Measurements from ENCODE around the gene EIF1AX. TPM values are rescaled to one million over a fixed set of nuclear protein-coding genes. Genes with fewer than 3 reads are reported as not detected.

EIF1AX gene
- total and polyA plus RNA-seq, 10 donors = 23.0 to 75.9 (median 37.2) TPM

- no peaks in the 10 kb centered on the region for H3K27me3 ChIP-seq (replicated peaks in 1 of 7)
- H3K9me3 ChIP-seq = no peaks in the 10 kb centered on the region
- peak overlapping the region; percentile 18 to 96 (median 68) for H3K4me3 ChIP-seq
- no peak for TF ChIP-seq CTCF (IDR thresholded peaks at IDR 0.05 in 8 of 11, conservative IDR thresholded peaks at IDR 0.05 in 3 of 11)
- TF ChIP-seq POLR2A (IDR thresholded peaks at IDR 0.05) = no peak
- TF ChIP-seq POLR2AphosphoS5 (IDR thresholded peaks at IDR 0.05) = no peak
- H3K4me1 ChIP-seq = peaks cover 19 to 29% (median 24%) of the 10 kb centered on the region in 6 donors
- no peak overlapping the region for H3K27ac ChIP-seq
- intact Hi-C loops (cut with DNase I; ENCODE audit: low total_unique reads) = no loop called here
- WGBS, 5 donors = 66 to 82% (median 80%) methylated on average over 2 of the region's 2 CpGs
- DNase-seq = no peak
- peaks cover 0 to 41% (median 28%) of the 10 kb centered on the region in 6 donors for H3K36me3 ChIP-seq
Observed at GRCh38 chrX:20139966-20140365, 1.7 kb downstream of the EIF1AX start.

GRCh38 chrX:20135944-20136343 is 5.7 kb downstream of the EIF1AX start:
- peaks cover 0 to 81% (median 67%) of the 10 kb centered on the region in 6 donors for H3K36me3 ChIP-seq
- no peak for TF ChIP-seq POLR2AphosphoS5 (IDR thresholded peaks at IDR 0.05)
- no peak for TF ChIP-seq CTCF (IDR thresholded peaks at IDR 0.05 in 8 of 11, conservative IDR thresholded peaks at IDR 0.05 in 3 of 11)
- TF ChIP-seq POLR2A (IDR thresholded peaks at IDR 0.05) = no peak
- H3K4me1 ChIP-seq = peaks cover 19 to 36% (median 23%) of the 10 kb centered on the region in 6 donors
- intact Hi-C loops (cut with DNase I; ENCODE audit: low total_unique reads) = no loop called here
- 56 to 92% (median 90%) methylated on average over 5 of the region's 5 CpGs for WGBS, 5 donors
- no peaks in the 10 kb centered on the region for H3K27me3 ChIP-seq (replicated peaks in 1 of 7)
- no peaks in the 10 kb centered on the region for H3K9me3 ChIP-seq
- no peak overlapping the region for H3K27ac ChIP-seq
- no peak overlapping the region for H3K4me3 ChIP-seq
- no peak for DNase-seq

- H3K4me1 ChIP-seq = peaks cover 0 to 12% (median 2%) of the 10 kb centered on the region in 6 donors
- no peak overlapping the region for H3K4me3 ChIP-seq
- peaks cover 0 to 96% (median 81%) of the 10 kb centered on the region in 6 donors for H3K36me3 ChIP-seq
- intact Hi-C loops (cut with DNase I; ENCODE audit: low total_unique reads) = no loop called here
- DNase-seq = no peak
- H3K27me3 ChIP-seq (replicated peaks in 1 of 7) = no peaks in the 10 kb centered on the region
- no peak for TF ChIP-seq POLR2AphosphoS5 (IDR thresholded peaks at IDR 0.05)
- 61 to 94% (median 87%) methylated on average over 1 of the region's 1 CpG for WGBS, 5 donors
- H3K27ac ChIP-seq = no peak overlapping the region
- H3K9me3 ChIP-seq = no peaks in the 10 kb centered on the region
Observed at GRCh38 chrX:20132666-20133065, 9.0 kb downstream of the EIF1AX start.

GRCh38 chrX:20130357-20130756 is 11.3 kb downstream of the EIF1AX start:
- Histone ChIP-seq H3K4me1 (peaks cover 0 to 12% (median 0%) of the 10 kb centered on the region in 6 donors), H3K27me3 (replicated peaks in 1 of 7) (no peaks in the 10 kb centered on the region), H3K4me3 (no peak overlapping the region), H3K36me3 (peaks cover 0 to 77% (median 64%) of the 10 kb centered on the region in 6 donors), H3K27ac (no peak overlapping the region), H3K9me3 (no peaks in the 10 kb centered on the region)
- WGBS, 5 donors = 89 to 100% (median 97%) methylated on average over 1 of the region's 1 CpG
- intact Hi-C loops (cut with DNase I; ENCODE audit: low total_unique reads) = no loop called here
- TF ChIP-seq CTCF (IDR thresholded peaks at IDR 0.05 in 8 of 11, conservative IDR thresholded peaks at IDR 0.05 in 3 of 11) (no peak), POLR2A (IDR thresholded peaks at IDR 0.05) (no peak), POLR2AphosphoS5 (IDR thresholded peaks at IDR 0.05) (no peak)
- no peak for DNase-seq

GRCh38 chrX:20129547-20129946 is 12.1 kb downstream of the EIF1AX start:
- Histone ChIP-seq H3K4me3 (no peak overlapping the region), H3K27ac (no peak overlapping the region), H3K36me3 (peaks cover 0 to 77% (median 60%) of the 10 kb centered on the region in 6 donors), H3K27me3 (replicated peaks in 1 of 7) (no peaks in the 10 kb centered on the region), H3K4me1 (peaks cover 0 to 12% (median 0%) of the 10 kb centered on the region in 6 donors), H3K9me3 (no peaks in the 10 kb centered on the region)
- DNase-seq = no peak
- 90 to 100% (median 94%) methylated on average over 1 of the region's 1 CpG for WGBS, 5 donors
- TF ChIP-seq CTCF (IDR thresholded peaks at IDR 0.05 in 8 of 11, conservative IDR thresholded peaks at IDR 0.05 in 3 of 11) (no peak), POLR2A (IDR thresholded peaks at IDR 0.05) (no peak), POLR2AphosphoS5 (IDR thresholded peaks at IDR 0.05) (no peak)
- intact Hi-C loops (cut with DNase I; ENCODE audit: low total_unique reads) = no loop called here
